ENCODE measurements around the gene PTBP1. TPM values are rescaled to one million over a fixed set of nuclear protein-coding genes. Genes with fewer than 3 reads are reported as not detected.

Gene PTBP1
- total and polyA plus RNA-seq, 2 of the 13 experiments (the other 11 are each of a cell fraction or from before 2014, with no cell fraction given), result 195 to 288 TPM

GRCh38 chr19:795691-796581, 1.3 kb upstream of the PTBP1 start (continued):
- TF ChIP-seq CHD4 (IDR thresholded peaks at IDR 0.05; ENCODE audit: borderline replicate concordance, low read length) (peak; percentile 29; the same call in 1 of the 2 replicates), ZNF441 (CRISPR knock-in tag; IDR thresholded peaks at IDR 0.05; ENCODE audit: borderline replicate concordance) (no peak), ZKSCAN5 (CRISPR knock-in tag; IDR thresholded peaks at IDR 0.05) (0 out of 2 replicates have a peak, but pooled peaks have one; percentile 10), SIN3B (IDR thresholded peaks at IDR 0.05; ENCODE audit: low read length) (no peak), ZNF781 (CRISPR knock-in tag; IDR thresholded peaks at IDR 0.05; ENCODE audit: borderline replicate concordance, not compliant biosample characterization) (no peak), ZFP1 (CRISPR knock-in tag; IDR thresholded peaks at IDR 0.05) (no peak), ZNF749 (CRISPR knock-in tag; IDR thresholded peaks at IDR 0.05; ENCODE audit: borderline replicate concordance) (no peak), TP53 (CRISPR knock-in tag; conservative IDR thresholded peaks at IDR 0.05) (no peak), MTA1 (CRISPR knock-in tag; IDR thresholded peaks at IDR 0.05; ENCODE audit: borderline replicate concordance) (no peak), ZSCAN29 (CRISPR knock-in tag; conservative IDR thresholded peaks at IDR 0.05) (no peak), NCOA1 (CRISPR knock-in tag; IDR thresholded peaks at IDR 0.05) (0 out of 2 replicates have a peak, but pooled peaks have one; percentile 8), PITX1 (CRISPR knock-in tag; IDR thresholded peaks at IDR 0.05) (0 out of 2 replicates have a peak, but pooled peaks have one; percentile 17), SIN3A (IDR thresholded peaks at IDR 0.05; ENCODE audit: borderline replicate concordance, low read depth, low read length) (no peak), XRCC5 (optimal IDR thresholded peaks at IDR 0.05; ENCODE audit: low read length) (no peak), IRF9 (CRISPR knock-in tag; IDR thresholded peaks at IDR 0.05; ENCODE audit: borderline replicate concordance) (peak; percentile 14; the same call in 1 of the 2 replicates), ZNF598 (CRISPR knock-in tag; IDR thresholded peaks at IDR 0.05; ENCODE audit: borderline replicate concordance) (no peak), SNAI1 (CRISPR knock-in tag; IDR thresholded peaks at IDR 0.05; ENCODE audit: borderline replicate concordance) (0 out of 2 replicates have a peak, but pooled peaks have one; percentile 42), ZNF367 (CRISPR knock-in tag; IDR thresholded peaks at IDR 0.05; ENCODE audit: borderline replicate concordance) (no peak), HOXD1 (CRISPR knock-in tag; IDR thresholded peaks at IDR 0.05) (no peak), FOXP1 (IDR thresholded peaks at IDR 0.05) (no peak), FOXP1 (CRISPR knock-in tag; IDR thresholded peaks at IDR 0.05) (no peak), SRY (CRISPR knock-in tag; IDR thresholded peaks at IDR 0.05) (no peak), NR2F2 (IDR thresholded peaks at IDR 0.05; ENCODE audit: borderline replicate concordance, low read depth) (no peak), NFE2L1 (CRISPR knock-in tag; IDR thresholded peaks at IDR 0.05; ENCODE audit: borderline replicate concordance) (no peak), CBX1 (IDR thresholded peaks at IDR 0.05; ENCODE audit: low read depth) (no peak), SIX1 (CRISPR knock-in tag; IDR thresholded peaks at IDR 0.05; ENCODE audit: borderline replicate concordance) (no peak)
- TF ChIP-seq, protein P1, sequence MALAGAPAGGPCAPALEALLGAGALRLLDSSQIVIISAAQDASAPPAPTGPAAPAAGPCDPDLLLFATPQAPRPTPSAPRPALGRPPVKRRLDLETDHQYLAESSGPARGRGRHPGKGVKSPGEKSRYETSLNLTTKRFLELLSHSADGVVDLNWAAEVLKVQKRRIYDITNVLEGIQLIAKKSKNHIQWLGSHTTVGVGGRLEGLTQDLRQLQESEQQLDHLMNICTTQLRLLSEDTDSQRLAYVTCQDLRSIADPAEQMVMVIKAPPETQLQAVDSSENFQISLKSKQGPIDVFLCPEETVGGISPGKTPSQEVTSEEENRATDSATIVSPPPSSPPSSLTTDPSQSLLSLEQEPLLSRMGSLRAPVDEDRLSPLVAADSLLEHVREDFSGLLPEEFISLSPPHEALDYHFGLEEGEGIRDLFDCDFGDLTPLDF (CRISPR knock-in tag; IDR thresholded peaks at IDR 0.05), result no peak
